HG03175 (cell line): ENCODE measurements around the gene TCEA3.

Experiments used
- ATAC-seq: cut with Tn5 transposase; IDR thresholded peaks from one replicate; pipeline ENCODE4 v1.9.1; 2021; ENCODE audit warnings: mild to moderate bottlenecking, moderate library complexity; ENCODE audit not compliant: unreplicated experiment

Gene TCEA3

GRCh38 chr1:23424293-23425192 is at the start of gene TCEA3:
TSS of gene TCEA3 (minus strand) at chr1:23424748. CDS start at chr1:23424633, 115 bp downstream.
- no peak for ATAC-seq

GRCh38 chr1:23473037-23473800 is 48.7 kb upstream of the TCEA3 start:
- ATAC-seq: no peak

- ATAC-seq: no peak
Measured at GRCh38 chr1:23472351-23473036, 47.9 kb upstream of the TCEA3 start.

GRCh38 chr1:23471473-23472075 is 47.0 kb upstream of the TCEA3 start:
- ATAC-seq: no peak

- no peak for ATAC-seq
Measured at GRCh38 chr1:23470282-23471070, 45.9 kb upstream of the TCEA3 start.

- no peak for ATAC-seq
Measured at GRCh38 chr1:23469372-23469982, 44.9 kb upstream of the TCEA3 start.

- ATAC-seq: no peak
Measured at GRCh38 chr1:23466423-23466989, 42.0 kb upstream of the TCEA3 start.

- no peak for ATAC-seq
Measured at GRCh38 chr1:23463286-23463685, 38.7 kb upstream of the TCEA3 start.

- ATAC-seq: no peak
Measured at GRCh38 chr1:23462766-23463165, 38.2 kb upstream of the TCEA3 start.

- ATAC-seq: no peak
Measured at GRCh38 chr1:23461050-23461449, 36.5 kb upstream of the TCEA3 start.

GRCh38 chr1:23460519-23460918 is 36.0 kb upstream of the TCEA3 start:
- no peak for ATAC-seq

GRCh38 chr1:23459338-23459757 is 34.8 kb upstream of the TCEA3 start:
- no peak for ATAC-seq

GRCh38 chr1:23456226-23456625 is 31.7 kb upstream of the TCEA3 start:
- ATAC-seq: no peak

GRCh38 chr1:23453455-23454000 is 29.0 kb upstream of the TCEA3 start:
- no peak for ATAC-seq

- no peak for ATAC-seq
Measured at GRCh38 chr1:23452011-23452411, 27.5 kb upstream of the TCEA3 start.

GRCh38 chr1:23451441-23451840 is 26.9 kb upstream of the TCEA3 start:
- no peak for ATAC-seq

GRCh38 chr1:23450894-23451293 is 26.3 kb upstream of the TCEA3 start:
- no peak for ATAC-seq

GRCh38 chr1:23449958-23450357 is 25.4 kb upstream of the TCEA3 start:
- ATAC-seq: no peak

GRCh38 chr1:23449306-23449705 is 24.8 kb upstream of the TCEA3 start:
- ATAC-seq: no peak
